IMR-90 (cell line): ENCODE data around the gene RARS2. TPM values are rescaled to one million over a fixed set of nuclear protein-coding genes. Genes with fewer than 3 reads are reported as not detected.

Experiments
- ATAC-seq: fragments of 200-7000 bp; cut with Tn5 transposase; 2 replicates; pipeline ENCODE4 v1.9.1; 2020; ENCODE audit warnings: low read depth, mild to moderate bottlenecking, moderate library complexity
- BruUV-seq: library from RNA; stranded (reverse); fragments of 400-500 nt; replicated peaks from 2 replicates; lab custom pipeline; 2021; lab: Mats Ljungman, UMichigan
- CTCF ChIA-PET: fragments of 300-600 bp; formaldehyde crosslinking; extraction: SDS; loops from one replicate; lab custom pipeline; 2021; ENCODE audit warnings: antibody characterized with exemption; lab: Yijun Ruan, JAX
- POLR2A ChIA-PET: fragments of 300-600 bp; sonication (Branson Sonifier 250); formaldehyde crosslinking; loops from one replicate; lab custom pipeline; 2022; ENCODE audit warnings: antibody characterized with exemption; ENCODE audit not compliant: unreplicated experiment; lab: Charles Lee
- DNase-seq: peaks from one replicate; pipeline ENCODE4 v3.0.0; 2013
- H2AFZ ChIP-seq: replicated peaks from 2 replicates; pipeline ENCODE3; 2013; ENCODE audit warnings: low read length, mild to moderate bottlenecking; ENCODE audit not compliant: poor library complexity
- H2AK5ac ChIP-seq: 2 replicates; pipeline ENCODE4 v1.6.1; 2013; ENCODE audit warnings: low read depth, low read length, inconsistent platforms
- H2AK9ac ChIP-seq: replicated peaks from 2 replicates; pipeline ENCODE3; 2013; ENCODE audit warnings: mild to moderate bottlenecking, low read depth, low read length, moderate library complexity; ENCODE audit not compliant: poor library complexity
- H2BK120ac ChIP-seq: 2 replicates; pipeline ENCODE4 v1.6.1; 2013; ENCODE audit warnings: low read depth, low read length, inconsistent platforms
- H2BK15ac ChIP-seq: 3 replicates; pipeline ENCODE4 v1.6.1; 2013; ENCODE audit warnings: low read depth, low read length, inconsistent platforms
- H2BK20ac ChIP-seq: 2 replicates; pipeline ENCODE4 v1.6.1; 2013; ENCODE audit warnings: low read depth, mild to moderate bottlenecking, inconsistent platforms, low read length, moderate library complexity
- H2BK5ac ChIP-seq: 2 replicates; pipeline ENCODE4 v1.6.1; 2013; ENCODE audit warnings: mild to moderate bottlenecking, low read depth, low read length, inconsistent platforms; ENCODE audit not compliant: poor library complexity, severe bottlenecking
- H3K14ac ChIP-seq: replicated peaks from 2 replicates; pipeline ENCODE4 v1.6.1; 2013; ENCODE audit warnings: low read depth, low read length, inconsistent platforms
- H3K18ac ChIP-seq: 2 replicates; pipeline ENCODE4 v1.6.1; 2013; ENCODE audit warnings: low read depth, low read length, control low read depth
- H3K23ac ChIP-seq: 2 replicates; pipeline ENCODE4 v1.6.1; 2013; ENCODE audit warnings: low read depth, low read length, inconsistent platforms
- H3K27ac ChIP-seq: 2 replicates; pipeline ENCODE4 v1.5.1; 2013; ENCODE audit warnings: mild to moderate bottlenecking, control low read depth, low read length; ENCODE audit not compliant: insufficient read depth
- H3K27me3 ChIP-seq: 2 replicates; pipeline ENCODE4 v1.6.1; 2013; ENCODE audit warnings: low read length; ENCODE audit not compliant: control insufficient read depth, insufficient read depth
- H3K36me3 ChIP-seq: 2 replicates; pipeline ENCODE4 v1.6.1; 2013; ENCODE audit warnings: low read length, mixed read lengths; ENCODE audit not compliant: control insufficient read depth, insufficient read depth
- H3K4ac ChIP-seq: 2 replicates; pipeline ENCODE4 v1.6.1; 2013; ENCODE audit warnings: low read depth, low read length, inconsistent platforms
- H3K4me1 ChIP-seq: 2 replicates; pipeline ENCODE4 v1.6.1; 2013; ENCODE audit warnings: low read length, mixed read lengths; ENCODE audit not compliant: control insufficient read depth, insufficient read depth
- H3K4me2 ChIP-seq: 2 replicates; pipeline ENCODE4 v1.6.1; 2013; ENCODE audit warnings: low read depth, mild to moderate bottlenecking, control low read depth, low read length, moderate library complexity
- H3K4me3 ChIP-seq: 2 replicates; pipeline ENCODE4 v1.5.1; 2013; ENCODE audit warnings: low read depth, mild to moderate bottlenecking, control low read depth, low read length, moderate library complexity; ENCODE audit not compliant: insufficient read depth
- H3K56ac ChIP-seq: 2 replicates; pipeline ENCODE4 v1.6.1; 2013; ENCODE audit warnings: low read length, inconsistent platforms; ENCODE audit not compliant: insufficient read depth; ENCODE audit errors: extremely low read depth
- H3K79me1 ChIP-seq, 2 experiments: 2 replicates each; pipeline ENCODE4 v1.6.1; 2013; ENCODE audit warnings: low read length in 2 of 2, inconsistent platforms in 1 of 2, low read depth in 1 of 2
- H3K9ac ChIP-seq: 2 replicates; pipeline ENCODE4 v1.6.1; 2013; ENCODE audit warnings: low read depth, low read length, control low read depth
- H3K9me1 ChIP-seq: 2 replicates; pipeline ENCODE4 v1.6.1; 2013; ENCODE audit warnings: low read length, inconsistent platforms; ENCODE audit not compliant: insufficient read depth
- H3K9me3 ChIP-seq: 2 replicates; pipeline ENCODE4 v1.6.1; 2013; ENCODE audit warnings: low read length; ENCODE audit not compliant: control insufficient read depth, insufficient read depth
- H4K20me1 ChIP-seq: 2 replicates; pipeline ENCODE4 v1.6.1; 2013; ENCODE audit warnings: low read length, inconsistent platforms; ENCODE audit not compliant: insufficient read depth
- H4K5ac ChIP-seq: 2 replicates; pipeline ENCODE4 v1.6.1; 2013; ENCODE audit warnings: mild to moderate bottlenecking, low read depth, low read length, control low read depth
- H4K8ac ChIP-seq, 2 experiments: 2 replicates each; pipeline ENCODE4 v1.6.1; 2013; ENCODE audit warnings: low read depth in 2 of 2, low read length in 2 of 2, control low read depth in 1 of 2, inconsistent platforms in 1 of 2
- H4K91ac ChIP-seq: 2 replicates; pipeline ENCODE4 v1.6.1; 2013; ENCODE audit warnings: low read depth, low read length, inconsistent platforms; ENCODE audit not compliant: insufficient read depth
- BHLHE40 ChIP-seq: fragments of 150-350 bp; IDR thresholded peaks from 2 replicates; pipeline ENCODE4 v1.6.1; 2016; ENCODE audit warnings: mild to moderate bottlenecking, low read depth, low read length
- CEBPB ChIP-seq: IDR thresholded peaks from 2 replicates; pipeline ENCODE4 v1.6.1; 2012; ENCODE audit warnings: low read depth, low read length, improper control_type of control experiment
- CHD1 ChIP-seq: IDR thresholded peaks from 2 replicates; pipeline ENCODE4 v1.6.1; 2012; ENCODE audit warnings: low read depth, low read length, improper control_type of control experiment
- ELK1 ChIP-seq: fragments of 150-350 bp; IDR thresholded peaks from 2 replicates; pipeline ENCODE4 v1.6.1; 2016; ENCODE audit warnings: low read depth, mild to moderate bottlenecking, low read length, moderate library complexity, borderline replicate concordance
- FOS ChIP-seq: fragments of 150-350 bp; IDR thresholded peaks from 2 replicates; pipeline ENCODE4 v1.6.1; 2016; ENCODE audit warnings: low read depth, low read length
- MAFK ChIP-seq: IDR thresholded peaks from 2 replicates; pipeline ENCODE4 v1.6.1; 2012; ENCODE audit warnings: low read depth, low read length, improper control_type of control experiment
- MAZ ChIP-seq: IDR thresholded peaks from 2 replicates; pipeline ENCODE4 v1.6.1; 2012; ENCODE audit warnings: low read depth, mild to moderate bottlenecking, low read length, improper control_type of control experiment, moderate library complexity, borderline replicate concordance
- MXI1 ChIP-seq: IDR thresholded peaks from 2 replicates; pipeline ENCODE4 v1.6.1; 2012; ENCODE audit warnings: low read depth, mild to moderate bottlenecking, low read length, moderate library complexity, borderline replicate concordance
- NFE2L2 ChIP-seq: fragments of 150-350 bp; IDR thresholded peaks from 2 replicates; pipeline ENCODE4 v1.6.1; 2016; ENCODE audit warnings: low read depth, mild to moderate bottlenecking, low read length
- POLR2A ChIP-seq: IDR thresholded peaks from 2 replicates; pipeline ENCODE4 v1.6.1; 2012; ENCODE audit warnings: mild to moderate bottlenecking, low read depth, low read length
- RAD21 ChIP-seq: IDR thresholded peaks from 2 replicates; pipeline ENCODE4 v1.6.1; 2012; ENCODE audit warnings: low read length, improper control_type of control experiment
- RCOR1 ChIP-seq: IDR thresholded peaks from 2 replicates; pipeline ENCODE4 v1.6.1; 2012; ENCODE audit warnings: mild to moderate bottlenecking, low read length, improper control_type of control experiment; ENCODE audit not compliant: insufficient replicate concordance
- RFX5 ChIP-seq: IDR thresholded peaks from 2 replicates; pipeline ENCODE4 v1.8.0; 2012; ENCODE audit warnings: low read depth, mild to moderate bottlenecking, low read length, moderate library complexity
- SMC3 ChIP-seq: fragments of 150-350 bp; IDR thresholded peaks from 2 replicates; pipeline ENCODE4 v1.6.1; 2016; ENCODE audit warnings: low read depth, mild to moderate bottlenecking, antibody characterized with exemption, low read length, moderate library complexity
- WGBS, 2 experiments: methylation state at CpG; one replicate each; pipeline versions ENCODE4 v1.1.5 to v1.1.7; 2013; ENCODE audit warnings: missing lambda C conversion rate in 2 of 2; ENCODE audit not compliant: insufficient read length in 1 of 2; ENCODE audit errors: extremely low coverage in 2 of 2; 5-methylcytosine and 5-hydroxymethylcytosine counted together
- dilution Hi-C: fragments of 300-500 bp; cut with HindIII; formaldehyde crosslinking; loops from one replicate; pipeline ENCODE4 v1.14.3; 2018; ENCODE audit warnings: low sequenced_read_pairs; ENCODE audit not compliant: unreplicated experiment
- in situ Hi-C: fragments of 300-500 bp; cut with MboI; formaldehyde crosslinking; loops from 3 replicates; pipeline ENCODE4 v1.14.3; 2019; ENCODE audit warnings: low sequenced_read_pairs, inconsistent platforms, mixed read lengths
- intact Hi-C: fragments of 100-400 bp; cut with micrococcal nuclease; formaldehyde crosslinking; loops from 2 replicates; pipeline ENCODE4 v1.10.0; 2022
- polyA plus RNA-seq, 3 experiments: library from polyadenylated mRNA; depleted of rRNA; stranded (reverse); fragments of >200 nt; gene quantifications; 2 replicates each; pipeline ENCODE4 v1.2.3, GENCODE V29; 2012; ENCODE audit warnings: low replicate concordance in 1 of 3
- total RNA-seq: library from RNA; depleted of rRNA; stranded (reverse); fragments of >200 nt; gene quantifications from 2 replicates; pipeline ENCODE4 v1.2.3, GENCODE V29; 2012
- TF ChIP-seq, protein P1 (sequence below): fragments of 150-350 bp; IDR thresholded peaks from 2 replicates; pipeline ENCODE4 v1.6.1; 2017; ENCODE audit warnings: mild to moderate bottlenecking, antibody characterized with exemption, low read length, low read depth
- TF ChIP-seq, protein P2 (sequence below): conservative IDR thresholded peaks from 2 replicates; pipeline ENCODE4 v1.5.1; 2012; ENCODE audit warnings: mild to moderate bottlenecking, low read depth, low read length, improper control_type of control experiment

The RARS2 gene
- total and polyA plus RNA-seq, 2 of the 4 experiments (the other 2 are of a cell fraction) = 19.9 to 33.0 TPM

- Histone ChIP-seq H4K5ac (no peak overlapping the region), H2BK20ac (no peak overlapping the region), H3K23ac (no peak overlapping the region), H2AK9ac (no peak overlapping the region), H2BK5ac (no peak overlapping the region), H3K14ac (no peak overlapping the region), H2BK120ac (no peak overlapping the region), H2AFZ (no peak overlapping the region), H3K27me3 (no peaks in the 10 kb centered on the region), H3K36me3 (peaks cover 6% of the 10 kb centered on the region; the same call in 1 of the 2 replicates), H3K4me3 (no peak overlapping the region), H3K4ac (no peak overlapping the region), H3K9me1 (no peaks in the 10 kb centered on the region), H2BK15ac (no peak overlapping the region), H4K20me1 (no peaks in the 10 kb centered on the region), H3K27ac (no peak overlapping the region), H4K91ac (no peak overlapping the region), H3K56ac (no peak overlapping the region), H3K9me3 (no peaks in the 10 kb centered on the region), H2AK5ac (no peak overlapping the region), H3K4me2 (no peak overlapping the region), H3K9ac (no peak overlapping the region), H3K4me1 (no peaks in the 10 kb centered on the region), H3K79me1 (no peaks in the 10 kb centered on the region), H4K8ac (no peak overlapping the region), H3K18ac (no peak overlapping the region)
- CTCF ChIA-PET = interaction anchor here (0.7 kb wide), 1 partner anchor 172 kb away, joined by 5 read pairs; no protein-coding TSS in a partner anchor
- peak; percentile 8 for DNase-seq
- POLR2A ChIA-PET = no interaction called here
- in situ Hi-C loops (no loop called here), dilution Hi-C loops (no loop called here), intact Hi-C loops (no loop called here)
- no peak for ATAC-seq
- BruUV-seq = no TSS peak
- TF ChIP-seq, protein P1, sequence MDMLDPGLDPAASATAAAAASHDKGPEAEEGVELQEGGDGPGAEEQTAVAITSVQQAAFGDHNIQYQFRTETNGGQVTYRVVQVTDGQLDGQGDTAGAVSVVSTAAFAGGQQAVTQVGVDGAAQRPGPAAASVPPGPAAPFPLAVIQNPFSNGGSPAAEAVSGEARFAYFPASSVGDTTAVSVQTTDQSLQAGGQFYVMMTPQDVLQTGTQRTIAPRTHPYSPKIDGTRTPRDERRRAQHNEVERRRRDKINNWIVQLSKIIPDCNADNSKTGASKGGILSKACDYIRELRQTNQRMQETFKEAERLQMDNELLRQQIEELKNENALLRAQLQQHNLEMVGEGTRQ = no peak
- TF ChIP-seq, protein P2, sequence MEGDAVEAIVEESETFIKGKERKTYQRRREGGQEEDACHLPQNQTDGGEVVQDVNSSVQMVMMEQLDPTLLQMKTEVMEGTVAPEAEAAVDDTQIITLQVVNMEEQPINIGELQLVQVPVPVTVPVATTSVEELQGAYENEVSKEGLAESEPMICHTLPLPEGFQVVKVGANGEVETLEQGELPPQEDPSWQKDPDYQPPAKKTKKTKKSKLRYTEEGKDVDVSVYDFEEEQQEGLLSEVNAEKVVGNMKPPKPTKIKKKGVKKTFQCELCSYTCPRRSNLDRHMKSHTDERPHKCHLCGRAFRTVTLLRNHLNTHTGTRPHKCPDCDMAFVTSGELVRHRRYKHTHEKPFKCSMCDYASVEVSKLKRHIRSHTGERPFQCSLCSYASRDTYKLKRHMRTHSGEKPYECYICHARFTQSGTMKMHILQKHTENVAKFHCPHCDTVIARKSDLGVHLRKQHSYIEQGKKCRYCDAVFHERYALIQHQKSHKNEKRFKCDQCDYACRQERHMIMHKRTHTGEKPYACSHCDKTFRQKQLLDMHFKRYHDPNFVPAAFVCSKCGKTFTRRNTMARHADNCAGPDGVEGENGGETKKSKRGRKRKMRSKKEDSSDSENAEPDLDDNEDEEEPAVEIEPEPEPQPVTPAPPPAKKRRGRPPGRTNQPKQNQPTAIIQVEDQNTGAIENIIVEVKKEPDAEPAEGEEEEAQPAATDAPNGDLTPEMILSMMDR = no peak
- no peak for TF ChIP-seq FOS
- no peak for TF ChIP-seq MAZ
- TF ChIP-seq POLR2A = no peak
- no peak for TF ChIP-seq MXI1
- no peak for TF ChIP-seq CEBPB
- no peak for TF ChIP-seq BHLHE40
- TF ChIP-seq SMC3 = no peak
- TF ChIP-seq CHD1 = no peak
- no peak for TF ChIP-seq MAFK
- TF ChIP-seq RCOR1 = no peak
- TF ChIP-seq ELK1 = no peak
- TF ChIP-seq NFE2L2 = no peak
- no peak for TF ChIP-seq RFX5
- no peak for TF ChIP-seq RAD21
- WGBS, 2 experiments = 100% methylated on average over 3 of the region's 3 CpGs; no CpG with 5 or more reads in 1 of the 2 experiments
Measured at GRCh38 chr6:87618531-87618930, 28.7 kb upstream of the RARS2 start.
